SK-N-MC (cell line): ENCODE measurements around the gene CA10.

Experiments
- EZH2 ChIP-seq: fragments of 200-600 bp; sonication (generic); IDR thresholded peaks from one replicate; pipeline ENCODE4 v1.6.1; 2017; ENCODE audit warnings: antibody characterized with exemption
- POLR2AphosphoS5 ChIP-seq: IDR thresholded peaks from 2 replicates; pipeline ENCODE4 v1.6.1; 2012; ENCODE audit warnings: mild to moderate bottlenecking, low read depth, low read length, borderline replicate concordance

- TF ChIP-seq EZH2 (no peak), POLR2AphosphoS5 (no peak)
Observed at GRCh38 chr17:52148288-52148968, 10.1 kb downstream of the CA10 start.
